Raji (cell line): ENCODE measurements around the gene TRIM29.

Source experiments
- POLR2A ChIP-seq: IDR thresholded peaks from 2 replicates; pipeline ENCODE4 v1.6.1; 2011; ENCODE audit warnings: low read depth, low read length, control low read depth; ENCODE audit not compliant: insufficient read depth

The TRIM29 gene

DNA sequence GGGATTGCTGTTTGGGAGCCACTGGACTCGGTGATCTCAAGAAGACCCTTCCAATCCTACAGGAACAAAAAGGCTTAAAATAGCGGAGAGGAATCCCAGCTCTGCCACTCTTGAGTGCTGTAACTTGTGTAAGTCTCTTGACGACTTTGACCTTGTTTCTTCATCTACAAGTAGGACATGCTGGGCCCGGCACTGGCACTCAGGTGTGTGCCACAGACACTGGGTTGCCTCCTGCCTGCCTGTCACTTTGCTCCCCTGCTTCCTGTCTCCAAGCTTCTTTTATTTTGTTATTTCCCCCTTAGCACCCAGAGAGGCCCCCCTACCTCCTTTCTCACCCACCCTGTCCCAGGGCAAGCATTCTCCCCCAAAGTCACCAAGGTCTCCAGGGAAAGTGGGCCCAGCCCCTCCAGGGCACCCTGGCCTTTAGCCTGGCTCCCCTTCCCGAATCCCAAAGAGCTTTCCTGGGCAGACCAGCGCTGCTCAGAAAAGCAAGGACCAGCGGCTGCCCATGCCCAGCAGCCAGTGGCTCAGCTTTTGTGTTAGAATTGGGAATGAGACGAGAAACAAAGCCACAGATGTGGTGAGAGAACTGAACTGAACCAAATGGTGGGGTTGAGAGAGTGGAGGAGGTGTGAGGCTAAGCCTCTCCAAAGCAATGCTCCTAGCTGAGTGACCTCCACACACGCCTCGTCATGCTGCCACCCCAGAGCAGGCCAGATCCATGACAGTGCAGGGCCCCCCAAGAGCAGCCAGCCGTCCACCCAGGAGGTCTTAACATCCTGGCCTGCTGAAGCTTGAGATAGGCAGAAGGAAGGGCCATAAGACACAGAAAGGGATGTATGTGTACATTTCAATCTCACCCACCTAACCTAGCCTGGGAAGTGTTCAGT, 4.5 kb downstream of the TRIM29 start:
- TF ChIP-seq POLR2A: no peak

DNA sequence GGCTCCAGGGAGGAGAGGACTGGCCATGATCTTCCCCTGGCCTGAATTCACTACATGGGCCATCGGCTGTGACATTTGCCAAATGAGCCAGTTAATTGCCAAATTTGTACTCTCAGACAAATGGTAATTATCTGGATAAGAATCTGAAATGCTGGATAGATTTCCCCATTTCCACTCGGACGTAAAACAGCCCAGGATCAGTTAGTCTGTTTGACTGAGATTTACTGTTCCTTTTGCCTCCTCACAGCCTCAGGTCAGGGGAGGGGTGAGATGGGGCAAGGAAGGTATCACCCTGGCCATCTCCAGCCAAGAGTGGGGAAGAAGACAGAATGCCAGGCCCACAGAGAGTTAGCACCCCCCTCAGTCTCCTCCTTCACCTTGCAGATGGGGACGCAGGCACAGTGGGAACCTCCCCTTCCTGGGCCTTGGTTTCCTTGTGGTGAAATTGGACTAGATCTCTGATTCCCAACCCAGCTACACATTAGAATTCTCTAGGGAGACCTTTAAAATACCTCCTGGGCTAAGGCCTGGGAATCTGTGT, 5.2 kb downstream of the TRIM29 start:
- TF ChIP-seq POLR2A: no peak

DNA sequence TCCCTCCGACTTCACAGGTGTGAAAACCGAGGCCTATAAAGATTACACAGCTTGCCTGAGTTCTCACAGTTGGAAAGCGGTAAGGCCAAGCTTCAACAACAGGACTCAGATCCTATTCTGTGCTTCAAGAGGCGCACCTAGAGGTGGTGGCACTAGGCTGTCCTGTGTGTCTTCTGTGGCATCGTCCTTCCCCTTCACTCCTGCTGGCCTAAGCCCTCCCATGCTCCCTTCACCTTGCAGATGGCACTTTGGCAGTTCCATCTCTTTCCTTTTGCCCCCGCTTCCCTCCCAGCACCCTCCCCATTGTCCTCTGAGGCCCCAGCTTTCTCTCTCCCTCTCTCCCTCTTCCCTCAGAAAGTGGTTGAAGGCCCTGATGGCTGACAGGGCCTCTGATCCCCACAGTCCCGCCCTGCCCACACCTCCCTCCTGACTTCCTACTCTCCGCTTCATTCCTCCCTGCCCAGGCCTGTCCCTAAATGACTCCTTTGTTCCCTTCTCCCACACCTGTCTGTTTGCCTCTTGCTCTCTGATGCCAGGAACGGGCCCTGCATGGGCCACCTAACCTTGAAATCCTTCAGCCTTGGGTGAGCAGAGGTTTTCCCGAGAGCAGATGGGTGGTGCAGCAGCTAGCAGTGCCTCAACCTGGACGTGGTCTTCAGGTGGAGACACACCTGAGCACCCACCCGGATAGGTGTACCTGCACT, 5.8 kb downstream of the TRIM29 start:
- TF ChIP-seq POLR2A: no peak

DNA sequence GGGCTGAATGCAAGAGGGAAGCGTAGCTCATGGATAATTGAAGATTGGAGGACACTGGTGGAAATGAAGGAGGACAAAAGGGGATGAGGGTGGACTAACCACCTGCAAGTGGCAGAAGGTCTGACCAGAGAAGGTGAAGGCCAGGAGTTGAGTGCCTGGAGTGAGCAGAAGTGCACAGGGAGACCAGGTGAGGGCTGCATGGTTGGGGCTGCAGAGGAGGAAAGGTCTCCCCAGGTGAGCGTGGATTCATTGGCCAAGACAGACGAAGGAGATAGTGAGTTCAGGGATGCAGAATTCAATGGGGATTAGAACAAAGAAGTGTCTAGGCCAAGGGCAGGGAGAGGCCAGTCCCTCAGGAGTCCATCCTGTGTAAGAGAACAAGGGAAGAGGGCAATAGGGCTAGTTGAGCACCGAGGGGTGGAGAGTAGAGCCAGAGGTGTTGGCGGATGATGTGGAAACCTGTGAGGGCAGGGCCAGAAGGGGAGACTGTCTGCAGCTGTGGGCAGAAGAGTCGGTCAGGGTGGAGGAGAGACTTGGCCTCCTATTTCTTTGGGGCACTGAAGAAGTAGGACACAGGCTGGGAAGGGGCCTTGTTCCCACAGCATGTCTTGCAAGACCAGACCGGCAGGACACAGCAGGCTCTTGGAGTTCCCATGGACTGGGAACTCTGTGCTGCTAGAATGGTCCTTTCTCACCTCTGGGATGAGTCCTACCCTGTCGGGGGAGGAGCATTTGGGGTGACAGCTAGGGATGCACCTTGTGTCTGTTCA, 6.7 kb downstream of the TRIM29 start:
- TF ChIP-seq POLR2A: no peak

DNA sequence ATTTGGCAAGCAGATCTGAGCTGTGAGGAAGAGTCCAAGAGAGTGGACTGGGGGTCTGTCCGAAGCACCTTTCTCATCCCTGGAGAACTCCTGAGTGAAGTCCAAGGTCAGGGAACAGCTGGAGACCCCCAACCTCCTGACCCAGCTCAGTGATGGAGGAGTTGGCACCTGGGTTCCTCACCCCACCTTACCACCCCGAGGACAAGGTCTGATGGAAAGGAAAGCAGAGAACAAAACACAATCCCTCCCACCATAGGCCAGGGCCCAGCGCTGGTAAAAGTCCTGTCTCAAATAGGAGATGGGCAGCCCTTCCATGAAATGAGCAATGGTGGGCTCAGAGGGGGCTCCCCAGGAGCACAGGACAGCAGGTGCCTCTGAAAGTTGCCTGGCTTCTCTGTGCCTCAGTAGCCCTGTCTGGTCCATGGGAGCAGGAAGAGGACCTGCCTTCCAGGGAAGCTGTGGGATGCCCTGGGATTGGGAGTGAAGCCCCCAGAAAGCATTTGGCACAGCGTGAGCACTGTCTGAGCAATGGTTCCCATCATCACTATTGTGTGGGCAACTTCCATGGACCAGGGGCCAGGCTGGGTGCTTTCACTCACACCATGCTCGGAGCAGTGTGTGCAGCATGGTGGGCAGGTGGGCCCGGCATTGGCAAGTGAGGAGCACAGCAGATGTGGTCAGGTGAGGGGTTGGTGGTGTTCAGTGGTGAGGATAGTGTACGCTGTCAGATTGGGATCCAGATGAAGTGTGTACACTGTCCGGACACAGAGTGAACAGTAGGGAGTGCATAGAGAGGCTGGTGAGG, 7.5 kb downstream of the TRIM29 start:
- TF ChIP-seq POLR2A: no peak

DNA sequence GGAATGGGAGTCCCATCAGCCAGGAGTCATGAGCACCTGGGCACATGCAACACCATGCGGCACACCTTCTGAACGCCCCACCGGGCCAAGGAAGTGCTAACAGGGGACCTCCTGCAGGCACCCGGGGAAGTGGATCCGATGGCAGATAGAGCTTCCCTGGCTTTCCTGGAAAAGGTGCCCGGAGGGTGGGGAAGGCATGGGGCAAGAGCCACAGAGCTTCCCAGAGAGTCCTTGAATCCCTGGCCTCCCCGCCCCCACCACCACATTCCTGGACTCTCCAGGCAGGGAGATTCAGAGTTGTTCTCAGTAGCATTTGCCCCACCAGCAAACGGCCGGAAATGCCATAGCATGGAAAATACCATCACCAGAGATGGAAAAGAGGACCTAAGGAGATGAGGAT, 8.3 kb downstream of the TRIM29 start:
- no peak for TF ChIP-seq POLR2A

DNA sequence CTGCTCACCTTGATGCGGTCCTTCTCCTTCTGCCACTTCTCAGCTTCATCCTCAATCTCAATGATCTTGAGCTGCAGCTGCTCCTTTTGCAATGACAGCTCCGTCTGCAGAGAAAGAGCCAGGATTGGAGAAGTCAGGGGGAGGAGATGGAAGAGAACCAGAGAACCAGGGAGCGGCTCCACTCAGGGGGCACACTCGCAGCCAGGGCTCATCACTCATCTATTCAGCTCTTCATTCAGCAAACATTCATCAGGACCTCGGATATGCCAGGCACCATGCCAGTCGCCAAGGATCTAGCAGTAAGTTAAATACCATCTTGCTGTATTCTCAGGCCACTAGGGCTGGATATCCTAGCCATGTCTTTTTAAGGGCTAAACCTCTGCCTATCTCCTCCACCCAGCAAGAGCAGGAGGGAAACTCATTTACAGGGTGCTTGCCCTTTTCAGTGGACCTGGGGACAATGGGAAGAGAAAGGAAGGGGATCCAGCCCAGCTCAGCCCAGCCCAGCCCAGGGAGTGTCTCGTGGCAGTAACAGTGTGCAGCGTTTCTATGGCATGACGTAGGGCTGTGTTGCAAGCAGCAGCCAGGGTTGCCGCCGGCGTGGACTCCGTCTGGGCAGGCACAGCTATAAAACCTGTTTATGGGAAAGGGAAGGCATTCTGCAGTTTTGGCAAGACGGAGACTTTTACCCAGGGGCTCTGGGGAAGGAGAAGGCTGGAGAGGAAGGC, 9.4 kb downstream of the TRIM29 start:
- TF ChIP-seq POLR2A: no peak

DNA sequence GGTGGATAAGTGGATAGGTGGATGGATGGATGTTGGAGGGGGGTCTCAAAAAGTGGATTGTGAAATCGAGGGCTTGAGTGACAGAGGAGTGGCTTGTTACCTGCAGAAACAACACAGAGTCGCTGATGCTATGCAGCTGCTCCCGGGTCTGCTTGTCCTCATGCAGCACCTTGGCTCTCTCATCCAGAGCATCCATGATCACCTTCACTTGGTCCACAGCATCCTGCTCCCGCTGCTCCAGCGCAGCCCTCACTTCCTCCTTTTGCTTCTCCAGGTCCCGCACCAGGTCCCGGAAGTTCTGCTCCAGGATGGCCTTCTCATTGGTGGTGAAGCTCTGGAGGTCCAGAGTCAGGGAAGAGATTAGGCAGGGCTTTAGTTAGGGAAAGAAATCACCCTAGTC, 10.7 kb downstream of the TRIM29 start:
- TF ChIP-seq POLR2A: no peak

DNA sequence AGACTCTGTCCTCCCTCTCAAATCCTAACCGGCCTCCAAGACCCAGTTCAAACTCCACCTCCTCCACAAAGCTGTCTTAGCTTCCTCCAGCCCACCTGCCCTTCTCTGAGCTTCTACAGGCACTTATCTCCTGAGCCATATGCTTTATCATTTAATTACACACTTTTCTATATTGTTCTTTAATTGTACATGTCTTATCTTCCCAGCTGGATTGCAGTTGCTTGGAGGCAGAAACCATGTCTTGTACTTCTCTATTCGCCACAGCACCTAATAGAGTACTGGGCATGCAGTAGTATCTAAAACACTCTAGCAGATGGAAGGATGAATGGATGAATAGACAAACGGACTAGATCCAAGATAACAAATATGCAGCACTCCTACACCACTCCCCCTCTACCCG, 11.3 kb downstream of the TRIM29 start:
- TF ChIP-seq POLR2A: no peak

DNA sequence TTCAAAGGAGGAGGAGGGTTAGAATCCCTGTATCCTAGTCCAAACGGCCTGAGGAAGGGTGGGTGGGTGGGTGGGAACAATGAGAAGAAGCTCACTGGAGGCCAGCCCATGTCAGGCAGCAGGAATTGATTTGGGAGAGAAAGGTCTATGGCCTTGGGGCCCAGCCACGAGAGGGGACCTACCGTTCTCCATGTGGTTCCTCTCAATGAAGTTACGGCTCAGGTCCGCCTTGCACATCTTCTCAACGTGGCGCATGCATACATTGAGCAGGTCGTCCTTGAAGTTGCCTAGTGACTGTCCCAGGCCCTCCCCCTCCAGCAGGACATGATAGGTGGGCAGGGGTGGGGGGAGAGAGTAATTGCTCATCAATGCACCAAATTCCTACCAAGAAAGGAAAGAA, 12.4 kb downstream of the TRIM29 start:
- TF ChIP-seq POLR2A: no peak

DNA sequence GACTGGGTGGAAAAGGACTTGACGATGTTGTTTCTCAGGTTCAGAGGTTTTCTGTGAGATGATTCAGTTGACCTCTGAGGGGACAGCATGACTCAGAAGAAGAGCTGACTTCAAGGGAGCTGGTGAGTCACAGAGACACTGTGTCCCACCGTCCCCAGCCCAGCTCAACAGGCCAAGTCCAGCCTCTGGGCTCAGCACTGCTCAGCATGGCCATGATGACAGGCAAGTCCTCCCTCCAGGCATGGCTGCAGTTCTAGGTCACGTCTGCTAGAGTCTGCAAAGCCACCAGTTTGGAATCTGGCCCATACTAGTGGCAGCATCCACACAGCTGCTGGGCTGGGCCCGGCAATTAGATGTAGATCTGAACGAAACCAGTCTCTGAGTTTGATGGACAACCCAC, 12.9 kb downstream of the TRIM29 start:
- TF ChIP-seq POLR2A: no peak

DNA sequence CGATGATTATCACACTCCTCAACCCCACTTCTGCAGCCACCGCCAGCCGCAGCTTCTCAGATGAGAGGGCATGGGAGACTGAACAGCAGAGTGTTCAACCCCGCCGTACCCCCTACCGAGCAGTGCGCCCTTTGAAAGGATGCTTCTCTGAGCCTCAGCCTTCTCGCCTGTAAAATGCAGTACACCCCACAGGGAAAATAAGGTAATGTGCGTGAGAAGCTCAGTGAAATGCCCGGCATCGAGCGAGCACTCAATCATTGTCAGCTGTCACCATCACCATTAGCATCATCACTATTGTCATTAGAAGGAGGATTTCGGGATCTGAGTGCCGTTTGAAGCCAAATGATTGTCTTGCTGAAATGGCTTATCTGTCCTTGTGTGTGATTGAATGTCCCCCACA, 13.6 kb downstream of the TRIM29 start:
- no peak for TF ChIP-seq POLR2A

DNA sequence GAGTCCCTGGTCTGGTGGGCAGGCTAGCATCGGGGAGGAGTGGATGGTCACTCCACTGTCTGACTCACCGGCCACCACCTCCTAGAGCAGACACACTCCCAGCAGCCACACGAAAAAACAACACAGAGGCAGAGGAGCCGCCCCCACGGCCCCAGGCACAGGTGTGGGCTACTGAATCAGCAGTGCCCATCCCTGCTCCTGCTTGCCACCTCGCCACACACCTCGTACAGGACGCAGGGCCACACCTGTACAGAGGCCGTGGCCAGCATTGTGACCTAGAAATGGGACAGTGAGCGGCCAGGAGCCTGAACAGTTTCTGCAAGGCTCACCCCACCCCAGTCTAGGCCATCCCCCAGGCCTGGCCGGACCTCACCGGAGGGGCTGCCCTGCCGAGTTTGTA, 14.0 kb downstream of the TRIM29 start:
- no peak for TF ChIP-seq POLR2A
